Ovary (tissue), 9 donors: ENCODE data around the gene ARHGAP33. TPM values are rescaled to one million over a fixed set of nuclear protein-coding genes. Genes with fewer than 3 reads are reported as not detected.

Source experiments
- DNase-seq, 5 donors: peaks; one replicate each; pipeline ENCODE4 v3.0.0-alpha.2; 2019 to 2020
- H3K27ac ChIP-seq, 2 donors: fragments of 200-600 bp; one replicate each; pipeline versions ENCODE4 v1.5.1 to v1.8.0; 2019 to 2022
- H3K27me3 ChIP-seq: fragments of 200-600 bp; one replicate; pipeline ENCODE4 v1.8.0; 2022
- H3K36me3 ChIP-seq: fragments of 200-600 bp; sonication (generic); one replicate; pipeline ENCODE4 v1.5.1; 2019
- H3K4me1 ChIP-seq: one replicate; pipeline ENCODE4 v1.8.1; 2013; ENCODE audit warnings: mild to moderate bottlenecking, moderate library complexity; ENCODE audit not compliant: insufficient read depth
- H3K4me3 ChIP-seq: fragments of 200-600 bp; sonication (generic); one replicate; pipeline ENCODE4 v1.5.1; 2017
- H3K9me3 ChIP-seq, 2 donors: fragments of 200-600 bp in 1 of 2; sonication (generic) in 1 of 2; one replicate each; pipeline versions ENCODE4 v1.5.1 to v1.8.1; 2013 to 2019; ENCODE audit warnings: mild to moderate bottlenecking in 1 of 2, moderate library complexity in 1 of 2
- EP300 ChIP-seq: sonication (generic); formaldehyde crosslinking; IDR thresholded peaks from one replicate; pipeline ENCODE4 v1.6.1; 2017; ENCODE audit warnings: antibody characterized with exemption
- POLR2A ChIP-seq: fragments of 450-650 bp; IDR thresholded peaks from one replicate; pipeline ENCODE4 v1.6.1; 2017; ENCODE audit warnings: antibody characterized with exemption, mild to moderate bottlenecking, moderate library complexity
- WGBS, 3 donors: extraction: QIAGEN DNeasy Blood & Tissue Kit in 1 of 3; methylation state at CpG; one replicate each; pipeline versions ENCODE4 v1.1.5 to v1.1.7; 2013 to 2017; 5-methylcytosine and 5-hydroxymethylcytosine counted together
- intact Hi-C, 4 donors: fragments of 100-400 bp; cut with DNase I; formaldehyde crosslinking; loops; one replicate each; pipeline versions ENCODE4 v1.11.0 to v1.15.1; 2022 to 2023
- polyA plus RNA-seq, 2 donors: library from polyadenylated mRNA; stranded (reverse); fragments of 200-250 nt in 1 of 2; fragments of 350-450 nt in 1 of 2; fragmentation: Illumina TruSeq in 1 of 2; extraction: RNeasy Lipid Tissue Mini Kit (QIAGEN cat#74804) in 1 of 2; gene quantifications; one replicate each; pipeline ENCODE4 v1.2.3, GENCODE V29; 2013 to 2014
- total RNA-seq, 7 donors: library from RNA; depleted of rRNA in 2 of 7; stranded (reverse); fragments of >200 nt in 2 of 7; fragmentation: NEBNext Ultra II Directional in 3 of 7; extraction: Animal tissue kit (Norgen Biotek cat#: 25700) in 3 of 7; gene quantifications; one replicate each; pipeline versions ENCODE4 v1.1.0 to v1.2.4, GENCODE V29; 2016 to 2023
- TF ChIP-seq, protein P1 (sequence below), 3 donors: fragments of 450-650 bp in 2 of 3; fragments of 200-600 bp in 1 of 3; IDR thresholded peaks; one replicate each; pipeline versions ENCODE4 v1.5.1 to v1.8.0; 2016 to 2022; ENCODE audit warnings: antibody characterized with exemption in 3 of 3, mild to moderate bottlenecking in 1 of 3
- donor health status: DM: no; HTN: no; CAD: no; lungs with moderate emphysema.
- donor health status: DM: no; HTN: no; CAD: no.
- donor health status: Bipolar disorder and iron deficiency.
- donor health status: DM: yes; HTN: yes; CAD: no.
- donor health status: DM: no; HTN: no; CAD: no.
- donor health status: DM: yes; HTN: yes; CAD: no.

ARHGAP33 gene
- total and polyA plus RNA-seq, 9 donors = 0.95 to 52.7 (median 32.7) TPM

DNA sequence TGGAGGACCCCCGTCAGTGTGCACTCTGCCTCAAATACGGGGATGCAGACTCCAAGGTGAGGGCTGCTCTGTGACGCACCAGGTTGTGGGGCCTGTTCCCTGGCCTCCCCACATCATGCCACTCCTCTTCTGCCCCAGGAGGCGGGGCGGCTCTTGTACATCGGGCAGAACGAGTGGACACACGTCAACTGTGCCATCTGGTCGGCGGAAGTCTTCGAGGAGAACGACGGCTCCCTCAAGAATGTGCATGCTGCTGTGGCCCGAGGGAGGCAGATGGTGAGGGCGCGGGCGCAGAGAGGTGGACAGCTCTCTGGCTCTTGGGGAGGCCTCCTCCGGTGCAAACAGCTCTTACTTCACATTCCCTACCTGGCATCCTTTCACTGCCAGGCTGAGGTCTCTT lies 46.3 kb upstream of the ARHGAP33 start:
- Histone ChIP-seq H3K27ac (no peak overlapping the region), H3K9me3 (no peaks in the 10 kb centered on the region), H3K4me3 (no peak overlapping the region), H3K27me3 (no peaks in the 10 kb centered on the region), H3K36me3 (no peaks in the 10 kb centered on the region), H3K4me1 (no peaks in the 10 kb centered on the region)
- no peak for DNase-seq
- intact Hi-C loops = no loop called here
- TF ChIP-seq POLR2A (no peak), EP300 (no peak)
- TF ChIP-seq, protein P1, sequence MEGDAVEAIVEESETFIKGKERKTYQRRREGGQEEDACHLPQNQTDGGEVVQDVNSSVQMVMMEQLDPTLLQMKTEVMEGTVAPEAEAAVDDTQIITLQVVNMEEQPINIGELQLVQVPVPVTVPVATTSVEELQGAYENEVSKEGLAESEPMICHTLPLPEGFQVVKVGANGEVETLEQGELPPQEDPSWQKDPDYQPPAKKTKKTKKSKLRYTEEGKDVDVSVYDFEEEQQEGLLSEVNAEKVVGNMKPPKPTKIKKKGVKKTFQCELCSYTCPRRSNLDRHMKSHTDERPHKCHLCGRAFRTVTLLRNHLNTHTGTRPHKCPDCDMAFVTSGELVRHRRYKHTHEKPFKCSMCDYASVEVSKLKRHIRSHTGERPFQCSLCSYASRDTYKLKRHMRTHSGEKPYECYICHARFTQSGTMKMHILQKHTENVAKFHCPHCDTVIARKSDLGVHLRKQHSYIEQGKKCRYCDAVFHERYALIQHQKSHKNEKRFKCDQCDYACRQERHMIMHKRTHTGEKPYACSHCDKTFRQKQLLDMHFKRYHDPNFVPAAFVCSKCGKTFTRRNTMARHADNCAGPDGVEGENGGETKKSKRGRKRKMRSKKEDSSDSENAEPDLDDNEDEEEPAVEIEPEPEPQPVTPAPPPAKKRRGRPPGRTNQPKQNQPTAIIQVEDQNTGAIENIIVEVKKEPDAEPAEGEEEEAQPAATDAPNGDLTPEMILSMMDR (IDR thresholded peaks at IDR 0.05) = no peak
- WGBS, 3 donors = 82 to 91% (median 84%) methylated on average over 18 of the region's 18 CpGs

DNA sequence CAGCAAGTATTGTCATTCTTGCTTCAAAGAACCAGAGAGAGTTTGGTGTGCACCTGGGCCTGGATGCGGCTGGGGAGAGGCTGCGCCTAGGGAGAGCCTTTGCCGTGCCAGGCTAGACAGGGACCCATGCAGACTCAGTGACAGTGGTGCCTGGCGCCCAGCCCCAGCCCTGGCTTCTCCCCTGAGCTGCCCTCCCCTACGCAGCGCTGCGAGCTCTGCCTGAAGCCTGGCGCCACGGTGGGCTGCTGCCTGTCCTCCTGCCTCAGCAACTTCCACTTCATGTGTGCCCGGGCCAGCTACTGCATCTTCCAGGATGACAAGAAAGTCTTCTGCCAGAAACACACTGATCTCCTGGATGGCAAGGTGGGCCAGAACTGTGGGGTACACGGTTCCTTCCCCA lies 45.6 kb upstream of the ARHGAP33 start:
- H3K4me3 ChIP-seq = no peak overlapping the region
- no peak overlapping the region for H3K27ac ChIP-seq
- TF ChIP-seq POLR2A (no peak), EP300 (no peak)
- TF ChIP-seq, protein P1 (IDR thresholded peaks at IDR 0.05) = no peak
- no peaks in the 10 kb centered on the region for H3K36me3 ChIP-seq
- WGBS, 3 donors = 86 to 92% (median 92%) methylated on average over 11 of the region's 11 CpGs
- peak in 2 of 5 donors; percentile 18 for DNase-seq
- no peaks in the 10 kb centered on the region for H3K27me3 ChIP-seq
- intact Hi-C loops = no loop called here
- H3K9me3 ChIP-seq = no peaks in the 10 kb centered on the region
- H3K4me1 ChIP-seq = no peaks in the 10 kb centered on the region

DNA sequence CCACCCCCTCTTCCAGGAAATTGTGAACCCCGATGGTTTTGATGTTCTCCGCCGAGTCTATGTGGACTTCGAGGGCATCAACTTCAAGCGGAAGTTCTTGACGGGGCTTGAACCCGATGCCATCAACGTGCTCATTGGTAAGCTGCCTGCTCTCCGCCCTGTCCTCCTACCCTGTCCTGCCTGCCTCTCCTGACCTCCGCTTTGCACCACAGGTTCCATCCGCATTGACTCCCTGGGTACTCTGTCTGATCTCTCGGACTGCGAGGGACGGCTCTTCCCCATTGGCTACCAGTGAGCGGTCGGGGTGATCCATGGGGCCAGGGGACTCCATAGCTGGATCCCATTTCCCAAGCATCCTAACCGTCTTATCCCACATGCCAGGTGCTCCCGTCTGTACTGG lies 45.0 kb upstream of the ARHGAP33 start:
- WGBS, 3 donors = 90 to 91% (median 91%) methylated on average over 18 of the region's 18 CpGs
- TF ChIP-seq POLR2A = no peak
- no peak for TF ChIP-seq EP300
- TF ChIP-seq, protein P1 (IDR thresholded peaks at IDR 0.05) = no peak
- Histone ChIP-seq H3K36me3 (no peaks in the 10 kb centered on the region), H3K27me3 (no peaks in the 10 kb centered on the region), H3K9me3 (no peaks in the 10 kb centered on the region), H3K4me1 (no peaks in the 10 kb centered on the region), H3K27ac (no peak overlapping the region), H3K4me3 (no peak overlapping the region)
- intact Hi-C loops = no loop called here
- DNase-seq = no peak

DNA sequence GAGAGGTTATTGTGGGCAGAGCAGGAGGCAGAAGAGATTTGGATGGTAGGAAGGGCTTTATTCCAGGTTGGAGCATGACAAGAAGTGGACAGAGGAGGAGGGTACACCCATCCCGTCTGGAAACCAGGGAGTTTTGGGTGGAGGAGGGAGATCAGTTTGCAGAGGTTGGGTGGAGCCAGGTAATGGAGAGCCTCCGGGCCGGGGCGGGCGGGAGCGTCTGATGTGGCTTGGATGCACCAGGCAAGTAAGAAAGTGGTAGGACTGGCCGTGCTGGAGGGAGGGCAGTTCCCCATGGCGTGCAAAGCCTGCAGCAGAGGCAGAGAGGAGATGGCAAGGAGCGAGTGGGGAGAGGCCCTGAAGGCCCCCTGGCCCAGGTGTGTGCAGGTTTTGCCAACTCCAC lies 44.0 kb upstream of the ARHGAP33 start:
- Histone ChIP-seq H3K4me1 (no peaks in the 10 kb centered on the region), H3K36me3 (no peaks in the 10 kb centered on the region)
- 81 to 84% (median 84%) methylated on average over 9 of the region's 9 CpGs for WGBS, 3 donors

More for the DNA sequence above, 44.0 kb upstream of the ARHGAP33 start:
- TF ChIP-seq, protein P1 (IDR thresholded peaks at IDR 0.05) = no peak
- no peaks in the 10 kb centered on the region for H3K9me3 ChIP-seq
- H3K4me3 ChIP-seq = no peak overlapping the region
- H3K27ac ChIP-seq = no peak overlapping the region
- intact Hi-C loops = no loop called here
- no peaks in the 10 kb centered on the region for H3K27me3 ChIP-seq
- no peak for DNase-seq
